HL-60 (cell line): ENCODE results near the gene UBA7.

Source experiments
- DNase-seq, 2 experiments: peaks; one replicate each; pipeline ENCODE4 v3.0.0-alpha.2; 2010 to 2020; ENCODE audit warnings: low read depth in 1 of 2, low spot score in 1 of 2
- H3K27ac ChIP-seq: fragments of 250-450 bp; sonication (Bioruptor Pico); replicated peaks from 2 replicates; pipeline ENCODE4 v1.5.1; 2020; ENCODE audit warnings: mild to moderate bottlenecking, moderate library complexity
- H3K27me3 ChIP-seq: fragments of 250-450 bp; sonication (Bioruptor Pico); 2 replicates; pipeline ENCODE4 v1.5.1; 2021; ENCODE audit warnings: mild to moderate bottlenecking, moderate library complexity; ENCODE audit not compliant: insufficient read depth, poor library complexity, severe bottlenecking
- H3K4me3 ChIP-seq: replicated peaks from 2 replicates; pipeline ENCODE4 v1.5.1; 2011; ENCODE audit warnings: mild to moderate bottlenecking, control low read depth, low read length; ENCODE audit not compliant: insufficient read depth
- CTCF ChIP-seq: IDR thresholded peaks from one replicate; pipeline ENCODE4 v1.5.1; 2011; ENCODE audit warnings: low read length, control low read depth, inconsistent platforms; ENCODE audit not compliant: insufficient read depth
- GABPA ChIP-seq: IDR thresholded peaks from 2 replicates; pipeline ENCODE4 v1.6.1; 2012; ENCODE audit warnings: low read depth
- POLR2AphosphoS5 ChIP-seq: IDR thresholded peaks from 2 replicates; pipeline ENCODE4 v1.6.1; 2012; ENCODE audit warnings: low read depth
- REST ChIP-seq: IDR thresholded peaks from 2 replicates; pipeline ENCODE4 v1.6.1; 2012; ENCODE audit warnings: low read depth; ENCODE audit not compliant: insufficient replicate concordance
- SPI1 ChIP-seq: IDR thresholded peaks from 2 replicates; pipeline ENCODE4 v1.6.1; 2012; ENCODE audit warnings: low read depth, mild to moderate bottlenecking, borderline replicate concordance

The UBA7 gene

DNA sequence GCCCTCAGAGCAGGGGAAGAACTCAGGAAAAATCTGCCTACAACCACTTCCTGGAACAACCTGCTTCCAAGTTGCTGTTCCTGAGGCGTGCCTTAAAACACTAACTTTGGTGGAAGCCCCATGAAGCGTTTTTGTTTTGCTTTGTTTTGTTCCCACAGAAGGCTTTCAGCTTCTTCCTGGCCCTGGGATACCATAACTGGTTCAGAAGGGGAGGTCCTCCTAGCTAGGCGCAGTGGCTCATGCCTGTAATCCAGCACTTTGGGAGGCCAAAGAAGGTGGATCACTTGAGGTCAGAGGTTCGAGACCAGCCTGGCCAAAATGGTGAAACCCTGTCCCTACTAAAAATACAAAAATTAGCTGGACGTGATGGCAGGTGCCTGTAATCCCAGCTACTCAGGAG is 26.2 kb downstream of the UBA7 start:
- no peak overlapping the region for H3K4me3 ChIP-seq
- TF ChIP-seq POLR2AphosphoS5, result no peak
- no peak for TF ChIP-seq GABPA
- TF ChIP-seq SPI1, result no peak
- no peak for TF ChIP-seq CTCF
- no peak for TF ChIP-seq REST
- H3K27me3 ChIP-seq, result no peaks in the 10 kb centered on the region
- no peak for DNase-seq
- no peak overlapping the region for H3K27ac ChIP-seq

GRCh38 chr3:49787182-49787464 is 26.6 kb downstream of the UBA7 start:
- H3K27me3 ChIP-seq, result no peaks in the 10 kb centered on the region
- DNase-seq, result no peak
- TF ChIP-seq POLR2AphosphoS5 (no peak), GABPA (no peak), CTCF (no peak), SPI1 (no peak), REST (no peak)
- no peak overlapping the region; the same call in 1 of the 2 replicates for H3K27ac ChIP-seq
- no peak overlapping the region for H3K4me3 ChIP-seq

GRCh38 chr3:49786357-49787181 is 27.2 kb downstream of the UBA7 start, which contains the start of gene IP6K1:
Gene IP6K1 (minus strand): TSS chr3:49786542. CDS start chr3:49748040, 38,502 bp downstream.
- no peaks in the 10 kb centered on the region for H3K27me3 ChIP-seq
- TF ChIP-seq REST, result no peak
- peak; percentile 69; the same call in 1 of the 2 replicates for TF ChIP-seq POLR2AphosphoS5
- TF ChIP-seq GABPA, result 0 out of 2 replicates have a peak, but pooled peaks have one; percentile 20
- H3K27ac ChIP-seq, result peak within 1 kb of the TSS; percentile 74
- H3K4me3 ChIP-seq, result peak within 1 kb of the TSS; percentile 99
- peak; percentile 100 for DNase-seq
